HEK293T (cell line): ENCODE data around the gene STYXL1.

Experiments used
- ARNT ChIP-seq: fragments of 450-650 bp; IDR thresholded peaks from 2 replicates; pipeline ENCODE4 v1.6.1; 2017; ENCODE audit warnings: mild to moderate bottlenecking
- FOXA1 ChIP-seq: fragments of 450-650 bp; IDR thresholded peaks from 2 replicates; pipeline ENCODE4 v1.6.1; 2016; ENCODE audit warnings: mild to moderate bottlenecking
- HDGF ChIP-seq: fragments of 450-650 bp; IDR thresholded peaks from 2 replicates; pipeline ENCODE4 v1.6.1; 2017; ENCODE audit warnings: antibody characterized with exemption, borderline replicate concordance
- LEF1 ChIP-seq: fragments of 450-650 bp; IDR thresholded peaks from 2 replicates; pipeline ENCODE4 v1.6.1; 2017; ENCODE audit warnings: mild to moderate bottlenecking, borderline replicate concordance
- SP1 ChIP-seq: fragments of 450-650 bp; IDR thresholded peaks from 2 replicates; pipeline ENCODE4 v1.6.1; 2017
- TARDBP ChIP-seq: fragments of 450-650 bp; IDR thresholded peaks from 2 replicates; pipeline ENCODE4 v1.6.1; 2016

DNA sequence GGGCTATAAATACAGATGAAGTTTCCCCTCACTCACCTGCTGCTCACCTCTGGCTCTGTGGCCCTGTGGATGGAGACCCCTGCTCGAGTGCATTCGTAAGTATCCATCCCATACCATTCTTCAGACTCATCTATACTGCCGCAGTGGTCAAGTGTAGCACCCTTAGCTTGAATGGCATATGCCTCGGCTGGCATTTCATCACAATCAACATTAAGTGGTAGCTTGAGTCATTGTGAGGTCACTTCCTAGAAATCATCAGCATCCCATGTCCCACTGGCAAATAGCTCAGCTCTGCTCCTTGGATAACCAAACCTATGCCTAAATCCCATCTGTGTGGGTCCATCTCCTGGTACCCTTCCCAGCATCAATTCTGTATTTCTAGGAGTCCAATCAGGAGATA, 38.3 kb upstream of the STYXL1 start:
- TF ChIP-seq SP1 (no peak), TARDBP (no peak), ARNT (no peak), HDGF (no peak), LEF1 (no peak), FOXA1 (no peak)
